ENCODE data around the gene NCBP3.

DNA sequence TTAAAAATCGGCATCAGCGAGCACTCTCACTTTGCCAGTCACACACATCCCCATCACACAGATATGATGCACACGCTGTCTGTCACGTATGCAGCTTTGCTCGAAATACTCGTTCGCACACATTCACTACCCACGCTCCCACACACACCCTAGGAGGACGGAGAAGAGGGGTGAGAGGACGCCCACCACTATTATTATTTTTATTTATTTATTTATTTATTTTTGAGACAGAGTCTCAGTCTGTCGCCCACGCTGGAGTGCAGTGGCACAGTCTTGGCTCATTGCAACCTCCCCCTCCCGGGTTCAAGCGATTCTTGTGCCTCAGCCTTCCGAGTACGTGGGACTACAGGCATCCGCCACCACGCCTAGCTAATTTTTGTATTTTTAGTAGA is 92.0 kb downstream of the NCBP3 start:
- TF ChIP-seq, protein P1, sequence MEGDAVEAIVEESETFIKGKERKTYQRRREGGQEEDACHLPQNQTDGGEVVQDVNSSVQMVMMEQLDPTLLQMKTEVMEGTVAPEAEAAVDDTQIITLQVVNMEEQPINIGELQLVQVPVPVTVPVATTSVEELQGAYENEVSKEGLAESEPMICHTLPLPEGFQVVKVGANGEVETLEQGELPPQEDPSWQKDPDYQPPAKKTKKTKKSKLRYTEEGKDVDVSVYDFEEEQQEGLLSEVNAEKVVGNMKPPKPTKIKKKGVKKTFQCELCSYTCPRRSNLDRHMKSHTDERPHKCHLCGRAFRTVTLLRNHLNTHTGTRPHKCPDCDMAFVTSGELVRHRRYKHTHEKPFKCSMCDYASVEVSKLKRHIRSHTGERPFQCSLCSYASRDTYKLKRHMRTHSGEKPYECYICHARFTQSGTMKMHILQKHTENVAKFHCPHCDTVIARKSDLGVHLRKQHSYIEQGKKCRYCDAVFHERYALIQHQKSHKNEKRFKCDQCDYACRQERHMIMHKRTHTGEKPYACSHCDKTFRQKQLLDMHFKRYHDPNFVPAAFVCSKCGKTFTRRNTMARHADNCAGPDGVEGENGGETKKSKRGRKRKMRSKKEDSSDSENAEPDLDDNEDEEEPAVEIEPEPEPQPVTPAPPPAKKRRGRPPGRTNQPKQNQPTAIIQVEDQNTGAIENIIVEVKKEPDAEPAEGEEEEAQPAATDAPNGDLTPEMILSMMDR (IDR thresholded peaks at IDR 0.05; ENCODE audit: low read length): no peak
- no peak for TF ChIP-seq EZH2 (IDR thresholded peaks at IDR 0.05; ENCODE audit: borderline replicate concordance, low read length)

Data from OCI-LY1 (cell line).